ENCODE data around the gene IFNL1.
A peak's percentile ranks its signal among the peaks of the same experiment; 100 is the strongest.

Gene IFNL1

GRCh38 chr19:39318071-39318470, 21.9 kb downstream of the IFNL1 start:
- Histone ChIP-seq H3K27me3 (ENCODE audit: control insufficient read depth in 3 of 3, insufficient read depth in 3 of 3, low read depth in 1 of 3, low read length in 3 of 3) (peaks cover 0 to 27% (median 9%) of the 10 kb centered on the region in 3 experiments), H2BK120ac (ENCODE audit: low read depth, low read length) (no peak overlapping the region), H3K4me2 (ENCODE audit: insufficient read depth, low read length, poor library complexity, severe bottlenecking) (no peak overlapping the region), H4K8ac (ENCODE audit: low read depth, low read length) (no peak overlapping the region), H3K36me3 (replicated peaks in 1 of 2; ENCODE audit: control insufficient read depth in 2 of 2, insufficient read depth in 2 of 2, low read length in 2 of 2) (peaks cover 0 to 5% of the 10 kb centered on the region in 2 donors), H3K9ac (ENCODE audit: low read depth, low read length, poor library complexity) (no peak overlapping the region), H3K23ac (ENCODE audit: low read depth, low read length, poor library complexity) (no peak overlapping the region), H3K9me3 (replicated peaks in 1 of 2; ENCODE audit: control insufficient read depth in 2 of 2, insufficient read depth in 1 of 2, low read depth in 1 of 2, low read length in 2 of 2) (no peaks in the 10 kb centered on the region), H2BK5ac (ENCODE audit: low read length) (no peak overlapping the region), H2AK5ac (ENCODE audit: low read depth, low read length) (no peak overlapping the region), H4K91ac (ENCODE audit: low read depth, low read length, poor library complexity) (no peak overlapping the region), H2AFZ (ENCODE audit: low read length) (no peak overlapping the region), H3K4me1 (ENCODE audit: control insufficient read depth in 2 of 2, insufficient read depth in 1 of 2, low read depth in 1 of 2, low read length in 2 of 2) (peaks cover 5 to 8% of the 10 kb centered on the region in 2 donors), H3K4ac (ENCODE audit: low read length) (no peak overlapping the region), H2BK15ac (ENCODE audit: low read length) (no peak overlapping the region), H3K27ac (replicated peaks; ENCODE audit: low read length) (no peak overlapping the region), H3K4me3 (ENCODE audit: low read length in 2 of 2) (peak overlapping the region in 1 of 2 donors; percentile 16), H3K18ac (ENCODE audit: low read length) (no peak overlapping the region), H2BK12ac (ENCODE audit: low read length) (no peak overlapping the region), H3K14ac (ENCODE audit: low read length) (no peak overlapping the region), H3K79me1 (ENCODE audit: low read depth, low read length) (no peaks in the 10 kb centered on the region)
- DNase-seq (ENCODE audit: low spot score), result no peak
- WGBS, 2 donors (ENCODE audit: extremely low coverage in 2 of 2, insufficient read length in 2 of 2, insufficient replicate concordance in 1 of 2), result no CpG with 5 or more reads among the region's 5 CpGs

- WGBS, 2 donors (ENCODE audit: extremely low coverage in 2 of 2, insufficient read length in 2 of 2, insufficient replicate concordance in 1 of 2), result no CpG with 5 or more reads among the region's 4 CpGs
- Histone ChIP-seq H2AK5ac (ENCODE audit: low read depth, low read length) (no peak overlapping the region), H2BK5ac (ENCODE audit: low read length) (no peak overlapping the region), H3K14ac (ENCODE audit: low read length) (no peak overlapping the region), H3K27ac (replicated peaks; ENCODE audit: low read length) (no peak overlapping the region), H2AFZ (ENCODE audit: low read length) (no peak overlapping the region), H2BK12ac (ENCODE audit: low read length) (no peak overlapping the region), H2BK15ac (ENCODE audit: low read length) (no peak overlapping the region), H2BK120ac (ENCODE audit: low read depth, low read length) (no peak overlapping the region), H3K9me3 (replicated peaks in 1 of 2; ENCODE audit: control insufficient read depth in 2 of 2, insufficient read depth in 1 of 2, low read depth in 1 of 2, low read length in 2 of 2) (no peaks in the 10 kb centered on the region), H3K79me1 (ENCODE audit: low read depth, low read length) (no peaks in the 10 kb centered on the region), H3K18ac (ENCODE audit: low read length) (no peak overlapping the region), H3K4ac (ENCODE audit: low read length) (no peak overlapping the region), H3K36me3 (replicated peaks in 1 of 2; ENCODE audit: control insufficient read depth in 2 of 2, insufficient read depth in 2 of 2, low read length in 2 of 2) (peaks cover 0 to 1% of the 10 kb centered on the region in 2 donors), H3K27me3 (ENCODE audit: control insufficient read depth in 3 of 3, insufficient read depth in 3 of 3, low read depth in 1 of 3, low read length in 3 of 3) (peaks cover 0 to 27% (median 9%) of the 10 kb centered on the region in 3 experiments), H3K4me3 (ENCODE audit: low read length in 2 of 2) (no peak overlapping the region), H3K4me1 (ENCODE audit: control insufficient read depth in 2 of 2, insufficient read depth in 1 of 2, low read depth in 1 of 2, low read length in 2 of 2) (peaks cover 5 to 8% of the 10 kb centered on the region in 2 donors), H4K8ac (ENCODE audit: low read depth, low read length) (no peak overlapping the region), H3K9ac (ENCODE audit: low read depth, low read length, poor library complexity) (no peak overlapping the region), H3K4me2 (ENCODE audit: insufficient read depth, low read length, poor library complexity, severe bottlenecking) (no peak overlapping the region), H4K91ac (ENCODE audit: low read depth, low read length, poor library complexity) (no peak overlapping the region), H3K23ac (ENCODE audit: low read depth, low read length, poor library complexity) (no peak overlapping the region)
- DNase-seq (ENCODE audit: low spot score), result no peak
Observed at GRCh38 chr19:39318690-39319089, 22.5 kb downstream of the IFNL1 start.

- no peak overlapping the region for H3K4ac ChIP-seq (ENCODE audit: low read length)
- no peak overlapping the region for H3K27ac ChIP-seq (replicated peaks; ENCODE audit: low read length)
- no peak overlapping the region for H2BK12ac ChIP-seq (ENCODE audit: low read length)
- peak overlapping the region; percentile 44 for H3K14ac ChIP-seq (ENCODE audit: low read length)
- H3K4me3 ChIP-seq (ENCODE audit: low read length in 2 of 2), result peak overlapping the region; percentile 53 to 75
- H3K9me3 ChIP-seq (replicated peaks in 1 of 2; ENCODE audit: control insufficient read depth in 2 of 2, insufficient read depth in 1 of 2, low read depth in 1 of 2, low read length in 2 of 2), result no peaks in the 10 kb centered on the region
- no peaks in the 10 kb centered on the region for H3K79me1 ChIP-seq (ENCODE audit: low read depth, low read length)
- peak overlapping the region; percentile 98 for H2AFZ ChIP-seq (ENCODE audit: low read length)
- no CpG with 5 or more reads among the region's 5 CpGs for WGBS, 2 donors (ENCODE audit: extremely low coverage in 2 of 2, insufficient read length in 2 of 2, insufficient replicate concordance in 1 of 2)
- peaks cover 0 to 27% (median 9%) of the 10 kb centered on the region in 3 experiments for H3K27me3 ChIP-seq (ENCODE audit: control insufficient read depth in 3 of 3, insufficient read depth in 3 of 3, low read depth in 1 of 3, low read length in 3 of 3)
- peak overlapping the region; percentile 99 for H3K4me2 ChIP-seq (ENCODE audit: insufficient read depth, low read length, poor library complexity, severe bottlenecking)
- H2BK5ac ChIP-seq (ENCODE audit: low read length), result no peak overlapping the region
- H2BK120ac ChIP-seq (ENCODE audit: low read depth, low read length), result peak overlapping the region; percentile 12
- H4K91ac ChIP-seq (ENCODE audit: low read depth, low read length, poor library complexity), result no peak overlapping the region
- peak overlapping the region; percentile 64 for H3K9ac ChIP-seq (ENCODE audit: low read depth, low read length, poor library complexity)
- no peak overlapping the region for H4K8ac ChIP-seq (ENCODE audit: low read depth, low read length)
- DNase-seq (ENCODE audit: low spot score), result no peak
- no peak overlapping the region for H3K23ac ChIP-seq (ENCODE audit: low read depth, low read length, poor library complexity)
- H3K4me1 ChIP-seq (ENCODE audit: control insufficient read depth in 2 of 2, insufficient read depth in 1 of 2, low read depth in 1 of 2, low read length in 2 of 2), result peaks cover 5 to 8% of the 10 kb centered on the region in 2 donors
- peak overlapping the region; percentile 77 for H3K18ac ChIP-seq (ENCODE audit: low read length)
- peak overlapping the region; percentile 63 for H2AK5ac ChIP-seq (ENCODE audit: low read depth, low read length)
- no peaks in the 10 kb centered on the region for H3K36me3 ChIP-seq (replicated peaks in 1 of 2; ENCODE audit: control insufficient read depth in 2 of 2, insufficient read depth in 2 of 2, low read length in 2 of 2)
- H2BK15ac ChIP-seq (ENCODE audit: low read length), result peak overlapping the region; percentile 38
Observed at GRCh38 chr19:39319098-39319891, 23.1 kb downstream of the IFNL1 start.

- Histone ChIP-seq H3K27me3 (ENCODE audit: control insufficient read depth in 3 of 3, insufficient read depth in 3 of 3, low read depth in 1 of 3, low read length in 3 of 3) (peaks cover 0 to 27% (median 9%) of the 10 kb centered on the region in 3 experiments), H4K8ac (ENCODE audit: low read depth, low read length) (no peak overlapping the region), H3K4me1 (ENCODE audit: control insufficient read depth in 2 of 2, insufficient read depth in 1 of 2, low read depth in 1 of 2, low read length in 2 of 2) (peaks cover 5 to 8% of the 10 kb centered on the region in 2 donors), H2AFZ (ENCODE audit: low read length) (peak overlapping the region; percentile 98), H3K18ac (ENCODE audit: low read length) (peak overlapping the region; percentile 96), H3K9me3 (replicated peaks in 1 of 2; ENCODE audit: control insufficient read depth in 2 of 2, insufficient read depth in 1 of 2, low read depth in 1 of 2, low read length in 2 of 2) (no peaks in the 10 kb centered on the region), H3K4me2 (ENCODE audit: insufficient read depth, low read length, poor library complexity, severe bottlenecking) (peak overlapping the region; percentile 99), H3K23ac (ENCODE audit: low read depth, low read length, poor library complexity) (peak overlapping the region; percentile 69), H4K91ac (ENCODE audit: low read depth, low read length, poor library complexity) (no peak overlapping the region), H3K79me1 (ENCODE audit: low read depth, low read length) (no peaks in the 10 kb centered on the region), H3K27ac (replicated peaks; ENCODE audit: low read length) (no peak overlapping the region), H3K14ac (ENCODE audit: low read length) (peak overlapping the region; percentile 92), H3K36me3 (replicated peaks in 1 of 2; ENCODE audit: control insufficient read depth in 2 of 2, insufficient read depth in 2 of 2, low read length in 2 of 2) (no peaks in the 10 kb centered on the region), H2AK5ac (ENCODE audit: low read depth, low read length) (peak overlapping the region; percentile 89), H2BK15ac (ENCODE audit: low read length) (peak overlapping the region; percentile 38), H2BK12ac (ENCODE audit: low read length) (peak overlapping the region; percentile 79), H2BK5ac (ENCODE audit: low read length) (peak overlapping the region; percentile 93), H3K9ac (ENCODE audit: low read depth, low read length, poor library complexity) (peak overlapping the region; percentile 96), H2BK120ac (ENCODE audit: low read depth, low read length) (peak overlapping the region; percentile 12), H3K4me3 (ENCODE audit: low read length in 2 of 2) (peak overlapping the region; percentile 75 to 96), H3K4ac (ENCODE audit: low read length) (no peak overlapping the region)
- DNase-seq (ENCODE audit: low spot score), result no peak
- WGBS, 2 donors (ENCODE audit: extremely low coverage in 2 of 2, insufficient read length in 2 of 2, insufficient replicate concordance in 1 of 2), result no CpG with 5 or more reads among the region's 16 CpGs
Observed at GRCh38 chr19:39319892-39320248, 23.7 kb downstream of the IFNL1 start.

Data from neuronal stem cell (in vitro differentiated cells).